ENCODE data around the gene PHF10. TPM values are rescaled to one million over a fixed set of nuclear protein-coding genes. Genes with fewer than 3 reads are reported as not detected.

The PHF10 gene
- total RNA-seq, 1 donor from 2014 or later: 50.6 TPM

- no peaks in the 10 kb centered on the region for H3K27me3 Mint-ChIP-seq (ENCODE audit: unreplicated experiment)
- no peaks in the 10 kb centered on the region for H3K9me3 Mint-ChIP-seq (ENCODE audit: unreplicated experiment)
- TF ChIP-seq CTCF (IDR thresholded peaks at IDR 0.05): no peak
- H3K4me1 Mint-ChIP-seq (ENCODE audit: unreplicated experiment): peaks cover 31% of the 10 kb centered on the region
- H3K4me3 Mint-ChIP-seq (ENCODE audit: unreplicated experiment): peak overlapping the region; percentile 91
- DNase-seq (ENCODE audit: extremely low spot score, unreplicated experiment): no peak
- peak overlapping the region; percentile 84 for H3K27ac Mint-ChIP-seq (ENCODE audit: unreplicated experiment)
- no peaks in the 10 kb centered on the region for H3K36me3 Mint-ChIP-seq (ENCODE audit: unreplicated experiment)
These were observed 1.7 kb downstream of the PHF10 start for GRCh38 chr6:169722362-169723199.

DNA sequence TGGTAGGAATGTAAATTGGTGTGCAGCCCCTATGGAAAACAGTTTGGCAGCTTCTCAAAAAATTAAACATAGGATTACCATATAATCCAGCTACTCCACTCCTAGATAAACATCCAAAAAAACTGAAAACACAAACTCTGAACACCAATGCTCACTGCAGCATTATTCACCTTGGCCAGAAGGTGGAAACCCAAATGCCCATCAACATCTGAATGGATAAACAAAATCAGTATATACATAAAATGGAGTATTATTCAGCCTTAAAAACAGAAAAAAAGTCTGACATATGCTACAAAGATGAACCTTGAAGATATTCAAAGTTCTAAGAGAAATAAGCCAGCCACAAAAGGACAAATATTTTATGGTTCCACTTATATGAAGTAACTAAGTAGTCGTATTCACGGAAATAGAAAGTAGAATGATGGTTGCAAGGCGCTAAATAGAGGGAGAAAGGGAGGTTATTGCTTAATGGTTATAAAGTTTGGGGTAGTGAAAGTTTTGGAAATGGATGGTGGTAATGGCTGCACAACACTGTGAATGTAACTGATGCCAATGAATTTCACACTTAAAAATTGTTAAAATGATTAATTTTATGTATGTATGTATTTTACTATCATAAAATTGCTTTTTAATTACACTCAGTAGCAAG is 4.0 kb downstream of the PHF10 start:
- Mint-ChIP-seq H3K4me3 (ENCODE audit: unreplicated experiment) (no peak overlapping the region), H3K36me3 (ENCODE audit: unreplicated experiment) (peaks cover 10% of the 10 kb centered on the region), H3K27me3 (ENCODE audit: unreplicated experiment) (no peaks in the 10 kb centered on the region), H3K9me3 (ENCODE audit: unreplicated experiment) (no peaks in the 10 kb centered on the region), H3K27ac (ENCODE audit: unreplicated experiment) (no peak overlapping the region), H3K4me1 (ENCODE audit: unreplicated experiment) (peaks cover 28% of the 10 kb centered on the region)
- TF ChIP-seq CTCF (IDR thresholded peaks at IDR 0.05): peak; percentile 16
- no peak for DNase-seq (ENCODE audit: extremely low spot score, unreplicated experiment)

DNA sequence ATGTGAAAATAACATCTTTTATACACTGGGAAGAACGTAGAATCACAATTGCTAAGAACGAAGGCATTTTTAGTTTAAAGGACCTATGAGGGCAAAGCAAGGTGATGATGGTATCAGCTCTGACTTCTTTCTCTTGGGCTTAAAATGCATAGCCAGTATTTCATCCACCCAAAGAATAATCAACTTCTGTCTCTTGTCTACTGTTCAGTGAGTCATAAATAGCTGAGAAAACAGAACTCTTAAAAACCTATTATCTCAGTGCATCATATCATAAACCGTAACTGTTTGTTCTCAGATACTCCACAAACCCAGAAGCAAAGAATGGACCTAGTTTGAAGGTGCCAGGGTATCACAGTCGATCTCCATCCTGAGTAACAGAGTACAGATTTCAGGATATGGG is 5.2 kb downstream of the PHF10 start:
- H3K4me1 Mint-ChIP-seq (ENCODE audit: unreplicated experiment): peaks cover 24% of the 10 kb centered on the region
- no peaks in the 10 kb centered on the region for H3K27me3 Mint-ChIP-seq (ENCODE audit: unreplicated experiment)
- no peak for DNase-seq (ENCODE audit: extremely low spot score, unreplicated experiment)
- TF ChIP-seq CTCF (IDR thresholded peaks at IDR 0.05): no peak
- no peaks in the 10 kb centered on the region for H3K9me3 Mint-ChIP-seq (ENCODE audit: unreplicated experiment)
- peaks cover 21% of the 10 kb centered on the region for H3K36me3 Mint-ChIP-seq (ENCODE audit: unreplicated experiment)
- H3K27ac Mint-ChIP-seq (ENCODE audit: unreplicated experiment): no peak overlapping the region
- no peak overlapping the region for H3K4me3 Mint-ChIP-seq (ENCODE audit: unreplicated experiment)

DNA sequence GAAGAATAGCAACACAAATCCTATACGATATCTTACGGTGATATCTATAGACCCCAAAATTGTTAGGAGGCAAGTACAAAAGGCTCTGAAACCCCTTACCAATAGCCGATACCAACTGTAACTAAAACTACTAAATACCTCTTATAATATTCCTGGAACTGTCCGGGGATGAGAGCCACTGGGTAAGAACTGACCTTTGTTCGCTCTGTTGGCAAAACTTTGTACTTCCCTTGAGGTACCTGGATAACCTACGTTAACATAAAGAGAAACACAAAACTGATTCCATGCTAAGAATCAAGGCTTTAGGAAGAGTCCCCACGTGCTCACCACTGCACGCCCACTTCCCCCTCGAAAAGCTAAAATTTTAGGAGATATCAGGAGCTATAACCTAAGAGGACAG is 9.7 kb downstream of the PHF10 start:
- no peak for TF ChIP-seq CTCF (IDR thresholded peaks at IDR 0.05)
- peaks cover 42% of the 10 kb centered on the region for H3K36me3 Mint-ChIP-seq (ENCODE audit: unreplicated experiment)
- no peak overlapping the region for H3K27ac Mint-ChIP-seq (ENCODE audit: unreplicated experiment)
- no peak for DNase-seq (ENCODE audit: extremely low spot score, unreplicated experiment)
- no peaks in the 10 kb centered on the region for H3K27me3 Mint-ChIP-seq (ENCODE audit: unreplicated experiment)
- H3K4me1 Mint-ChIP-seq (ENCODE audit: unreplicated experiment): no peaks in the 10 kb centered on the region
- no peak overlapping the region for H3K4me3 Mint-ChIP-seq (ENCODE audit: unreplicated experiment)
- no peaks in the 10 kb centered on the region for H3K9me3 Mint-ChIP-seq (ENCODE audit: unreplicated experiment)

- Mint-ChIP-seq H3K4me3 (ENCODE audit: unreplicated experiment) (no peak overlapping the region), H3K36me3 (ENCODE audit: unreplicated experiment) (peaks cover 43% of the 10 kb centered on the region), H3K9me3 (ENCODE audit: unreplicated experiment) (no peaks in the 10 kb centered on the region), H3K27me3 (ENCODE audit: unreplicated experiment) (no peaks in the 10 kb centered on the region), H3K27ac (ENCODE audit: unreplicated experiment) (no peak overlapping the region), H3K4me1 (ENCODE audit: unreplicated experiment) (no peaks in the 10 kb centered on the region)
- no peak for DNase-seq (ENCODE audit: extremely low spot score, unreplicated experiment)
- no peak for TF ChIP-seq CTCF (IDR thresholded peaks at IDR 0.05)
These were observed 10.1 kb downstream of the PHF10 start for GRCh38 chr6:169714178-169714577.

All from osteocyte (in vitro differentiated cells).